HS-5 (cell line): ENCODE data around the gene PLD4.
"Not testable (repeated sequence)": the region's sequence is repeated elsewhere in the genome, so short reads cannot be mapped to it uniquely, and the experiment has no call there.

ENCODE experiments used
- DNase-seq: peaks from one replicate; pipeline ENCODE4 v3.0.0-alpha.2; 2012; ENCODE audit warnings: low read depth

The PLD4 gene

DNA sequence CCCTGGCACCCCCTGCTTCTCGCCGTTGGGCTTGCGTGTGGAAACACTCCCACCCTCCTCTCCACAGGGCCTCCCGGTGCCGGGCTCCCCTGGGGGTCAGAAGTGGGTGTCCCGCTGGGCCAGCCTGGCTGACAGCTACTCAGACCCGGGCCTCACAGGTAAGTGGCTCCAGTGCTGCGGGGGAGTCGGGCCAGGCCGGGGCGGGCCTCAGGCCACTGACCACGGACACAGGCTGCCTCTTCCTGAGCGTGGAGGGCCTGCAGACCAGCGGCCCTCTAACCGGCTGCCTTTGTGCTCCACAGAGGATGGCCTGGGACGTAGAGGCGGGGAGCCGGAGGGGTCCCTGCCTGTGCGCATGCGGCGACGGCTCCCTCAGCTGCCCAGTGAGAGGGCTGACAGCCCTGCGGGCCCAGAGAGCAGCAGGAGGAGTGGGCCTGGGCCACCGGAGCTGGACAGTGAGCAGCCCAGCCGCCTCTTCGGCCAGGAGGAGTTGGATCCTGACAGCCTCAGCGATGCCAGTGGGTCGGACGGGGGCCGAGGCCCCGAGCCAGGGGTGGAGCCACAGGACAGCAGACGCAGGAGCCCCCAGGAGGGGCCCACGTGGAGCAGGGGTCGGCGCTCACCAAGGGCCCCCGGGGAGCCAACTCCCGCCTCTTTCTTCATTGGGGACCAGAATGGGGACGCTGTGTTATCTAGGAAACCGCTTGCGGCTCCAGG is 38.5 kb upstream of the PLD4 start:
- no peak for DNase-seq

GRCh38 chr14:104886690-104887622 is 37.7 kb upstream of the PLD4 start:
- no peak for DNase-seq

DNA sequence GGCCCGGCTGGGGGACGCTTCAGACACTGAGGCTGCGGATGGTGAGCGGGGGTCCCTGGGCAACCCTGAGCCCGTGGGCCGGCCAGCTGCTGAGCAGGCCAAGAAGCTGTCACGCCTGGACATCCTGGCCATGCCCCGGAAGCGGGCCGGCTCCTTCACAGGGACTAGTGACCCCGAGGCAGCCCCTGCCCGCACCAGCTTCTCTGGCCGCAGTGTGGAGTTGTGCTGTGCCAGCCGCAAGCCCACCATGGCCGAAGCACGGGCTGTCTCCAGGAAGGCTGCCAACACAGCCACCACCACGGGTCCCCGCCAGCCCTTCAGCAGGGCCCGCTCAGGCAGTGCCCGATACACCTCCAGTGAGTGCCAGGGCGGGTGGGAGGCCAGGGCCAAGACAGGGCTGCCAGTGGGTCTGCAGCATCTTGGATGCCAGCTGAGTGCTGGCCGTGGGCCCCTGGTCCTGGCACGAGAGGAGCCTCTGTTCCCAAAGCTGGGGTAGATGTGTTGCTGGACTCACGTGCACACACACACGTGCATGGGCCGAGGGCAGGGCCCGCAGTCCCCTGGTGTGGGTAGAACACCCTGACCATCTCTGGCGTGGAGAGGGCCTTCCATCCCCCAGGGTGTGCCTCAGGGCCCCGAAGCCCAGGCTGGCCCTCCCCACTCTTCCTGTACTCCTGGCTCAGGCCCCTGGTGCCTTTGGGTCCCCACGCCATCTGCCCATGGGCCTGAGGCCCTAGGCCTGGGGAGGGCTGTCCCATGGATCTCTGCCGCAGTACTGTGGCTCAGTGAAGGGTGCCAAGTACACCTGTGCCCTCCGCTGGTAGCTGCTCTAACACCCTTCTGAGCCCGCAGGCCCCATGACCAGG is 36.8 kb upstream of the PLD4 start:
- no peak for DNase-seq

GRCh38 chr14:104888489-104889374 is 35.9 kb upstream of the PLD4 start:
- no peak for DNase-seq

DNA sequence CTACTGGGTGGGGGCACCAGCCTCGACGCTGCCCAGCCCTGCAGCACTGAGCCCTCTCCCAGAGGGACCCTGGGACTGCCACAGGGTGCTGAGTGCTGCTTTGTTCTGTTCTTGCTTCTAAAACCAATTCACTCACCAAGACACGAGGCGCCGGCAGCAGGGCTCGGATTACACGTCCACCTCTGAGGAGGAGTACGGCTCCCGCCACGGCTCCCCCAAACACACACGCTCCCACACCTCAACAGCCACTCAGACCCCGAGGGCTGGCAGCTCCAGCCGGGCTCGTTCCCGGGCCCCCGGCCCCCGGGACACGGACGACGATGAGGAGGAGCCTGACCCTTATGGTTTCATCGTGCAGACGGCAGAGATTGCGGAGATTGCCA is 35.3 kb upstream of the PLD4 start:
- no peak for DNase-seq

GRCh38 chr14:104890292-104890691 is 34.4 kb upstream of the PLD4 start:
- not testable (repeated sequence) for DNase-seq

DNA sequence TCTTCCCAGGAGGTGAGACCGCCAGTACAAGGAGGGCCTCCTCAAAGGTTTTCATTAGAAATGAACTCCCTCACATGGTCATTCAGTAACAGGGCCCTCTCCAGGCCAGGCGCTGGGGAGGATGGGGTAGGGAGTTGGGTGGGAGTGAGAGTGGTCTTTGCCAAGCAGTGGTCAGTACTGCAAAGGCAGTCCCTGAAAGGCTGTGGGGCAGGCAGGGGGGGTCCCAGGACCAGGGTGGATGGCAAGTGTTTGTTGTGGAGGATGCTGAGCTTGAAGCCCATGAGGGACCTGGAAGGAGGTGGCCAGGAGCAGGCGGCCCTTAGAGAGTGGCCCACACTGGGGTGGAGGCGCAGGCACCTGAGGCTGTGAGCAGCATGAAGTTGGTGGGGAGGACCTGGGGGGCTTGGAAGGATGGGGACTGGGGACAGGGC is 33.5 kb upstream of the PLD4 start:
- no peak for DNase-seq

GRCh38 chr14:104891664-104892530 is 32.8 kb upstream of the PLD4 start:
- no peak for DNase-seq

DNA sequence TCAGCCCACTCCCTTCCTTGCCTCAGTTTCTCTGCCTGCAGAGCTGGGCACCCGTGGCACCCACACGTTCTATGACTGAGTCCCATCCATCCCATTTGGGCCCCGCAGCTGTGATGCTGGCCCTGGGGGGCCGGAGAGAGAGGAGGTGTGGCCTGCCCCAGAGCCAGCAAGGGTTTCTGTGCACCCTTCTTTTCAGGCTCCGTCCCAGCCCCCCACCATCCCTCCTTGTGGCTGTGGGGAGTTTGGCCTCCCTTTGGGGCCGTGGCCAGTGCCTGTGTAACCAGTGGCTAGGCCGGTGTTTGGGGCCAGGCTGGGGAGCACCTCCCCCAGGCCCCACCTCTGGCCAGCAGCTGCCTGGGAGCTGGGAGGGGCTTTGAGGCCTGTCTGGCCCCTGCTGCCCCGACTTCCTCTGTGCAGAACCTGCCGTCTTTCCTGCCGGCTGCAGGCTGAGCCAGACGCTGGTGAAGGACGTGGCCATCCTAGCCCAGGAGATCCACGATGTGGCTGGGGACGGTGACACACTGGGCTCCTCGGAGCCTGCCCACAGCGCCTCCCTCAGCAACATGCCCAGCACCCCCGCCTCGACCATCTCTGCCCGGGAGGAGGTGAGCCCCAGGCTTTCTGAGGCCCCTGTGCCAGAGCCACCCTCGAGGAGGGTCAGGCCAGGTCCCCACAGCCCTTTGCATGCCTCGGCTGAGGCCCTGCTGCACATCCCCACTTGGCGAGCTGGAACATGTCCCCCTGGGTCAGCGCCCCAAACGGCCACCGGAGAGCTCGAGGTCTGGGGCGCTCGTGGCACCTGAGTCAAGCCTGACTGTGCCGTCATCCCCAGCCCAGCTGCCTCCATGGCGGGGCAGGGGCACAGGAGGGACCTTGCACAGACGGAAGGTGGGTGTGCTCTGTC is 31.9 kb upstream of the PLD4 start:
- DNase-seq = no peak

- DNase-seq = no peak
Observed at GRCh38 chr14:104893435-104894207, 31.1 kb upstream of the PLD4 start.

- DNase-seq = no peak
Observed at GRCh38 chr14:104894331-104895206, 30.1 kb upstream of the PLD4 start.

DNA sequence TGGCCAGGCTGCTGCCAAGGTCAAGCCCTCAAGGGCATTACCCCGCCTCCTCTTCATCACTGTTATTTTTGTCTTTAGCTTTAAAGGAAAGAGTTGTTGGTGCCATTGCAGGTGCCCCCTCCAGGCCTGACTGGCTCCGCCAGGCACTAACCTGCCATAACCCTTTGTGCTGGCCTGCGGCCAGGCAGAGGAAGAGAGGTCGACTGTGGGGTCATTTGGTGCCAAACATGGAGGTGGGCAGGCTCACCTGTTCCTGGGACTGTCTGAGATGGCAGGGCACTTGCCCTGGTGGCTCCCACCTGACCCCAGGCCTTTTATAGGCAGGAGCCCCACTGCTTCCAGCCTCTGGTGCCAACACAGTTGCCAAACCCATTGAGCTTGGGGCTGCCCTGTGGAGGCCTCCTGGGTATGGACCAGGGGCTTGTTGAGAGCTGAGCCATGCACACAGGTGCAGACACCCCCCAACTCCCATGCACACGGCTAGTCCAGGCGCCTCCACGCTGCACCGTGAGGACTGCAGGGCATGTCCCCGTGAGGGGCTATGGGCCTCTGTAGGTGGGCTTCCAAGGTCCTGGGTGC is 29.4 kb upstream of the PLD4 start:
- DNase-seq = no peak

DNA sequence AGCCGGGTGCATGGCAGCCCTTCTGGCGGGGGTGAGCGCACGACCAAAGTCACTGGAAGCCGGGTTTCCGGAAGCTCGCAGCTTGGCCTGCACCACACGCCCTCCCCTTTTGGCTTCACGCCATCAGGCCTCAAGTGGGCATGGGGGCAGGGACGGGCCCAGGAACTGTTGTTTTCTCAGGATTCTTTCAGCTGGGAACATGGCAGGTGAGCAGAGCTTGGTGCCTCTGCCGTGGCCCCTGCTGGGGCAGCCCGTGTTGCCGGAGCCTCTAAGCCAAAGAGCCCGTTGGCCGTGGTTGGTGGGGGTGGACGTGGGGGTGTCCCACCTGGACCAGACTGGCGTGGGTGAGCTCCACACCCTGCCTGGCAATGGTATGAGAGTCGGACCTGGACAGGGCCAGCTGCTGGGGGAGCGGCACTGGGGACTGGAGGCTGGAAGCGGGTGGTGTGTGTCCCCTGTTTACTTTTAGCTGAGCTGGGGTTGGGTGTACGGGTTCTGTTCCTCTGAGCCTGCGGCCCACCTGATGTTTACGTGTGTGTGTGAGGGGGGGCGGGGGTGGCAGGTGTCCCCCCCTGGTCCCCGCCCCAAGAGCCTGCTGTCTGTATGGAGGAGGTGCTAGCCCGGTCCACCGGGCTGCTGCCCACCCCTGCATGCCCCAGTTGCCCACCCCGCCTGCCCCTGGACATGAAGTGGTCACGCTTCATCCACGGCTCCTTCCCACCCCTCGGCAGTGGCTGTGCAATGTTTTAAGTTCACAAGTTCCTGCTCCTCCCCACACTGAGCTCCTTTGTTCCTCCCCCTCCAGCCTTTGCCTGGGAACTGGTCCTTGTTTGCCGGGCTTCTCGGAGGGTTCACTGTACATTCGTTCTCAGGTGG is 28.7 kb upstream of the PLD4 start:
- no peak for DNase-seq

- no peak for DNase-seq
Observed at GRCh38 chr14:104897330-104898194, 27.1 kb upstream of the PLD4 start.

GRCh38 chr14:104898195-104898558 is 26.5 kb upstream of the PLD4 start:
- DNase-seq = no peak
